PFSK-1 (cell line): Measurements from ENCODE around the gene KIFC1.

Experiments used
- FOXP2 ChIP-seq: optimal IDR thresholded peaks from 2 replicates; pipeline ENCODE3; 2011; ENCODE audit warnings: borderline replicate concordance, control low read depth, inconsistent platforms; ENCODE audit not compliant: insufficient read depth; ENCODE audit errors: extremely low read length, extremely low read depth
- POLR2AphosphoS5 ChIP-seq: IDR thresholded peaks from 2 replicates; pipeline ENCODE4 v1.6.1; 2012; ENCODE audit warnings: low read depth, mild to moderate bottlenecking, control low read depth, low read length, moderate library complexity
- SIN3A ChIP-seq: IDR thresholded peaks from 2 replicates; pipeline ENCODE4 v1.6.1; 2012; ENCODE audit warnings: mild to moderate bottlenecking, low read length, moderate library complexity, borderline replicate concordance; ENCODE audit not compliant: insufficient read depth
- TAF1 ChIP-seq: IDR thresholded peaks from 2 replicates; pipeline ENCODE4 v1.6.1; 2012; ENCODE audit warnings: low read length, control low read depth, borderline replicate concordance; ENCODE audit not compliant: insufficient read depth
- TF ChIP-seq, protein P1 (sequence below), 2 experiments: IDR thresholded peaks; 2 replicates each; pipeline versions ENCODE4 v1.6.1 to v1.8.0; 2011 to 2012; ENCODE audit warnings: low read depth in 2 of 2, low read length in 2 of 2, control low read depth in 1 of 2, inconsistent platforms in 1 of 2, mild to moderate bottlenecking in 1 of 2, moderate library complexity in 1 of 2; ENCODE audit not compliant: insufficient read depth in 1 of 2

The KIFC1 gene

DNA sequence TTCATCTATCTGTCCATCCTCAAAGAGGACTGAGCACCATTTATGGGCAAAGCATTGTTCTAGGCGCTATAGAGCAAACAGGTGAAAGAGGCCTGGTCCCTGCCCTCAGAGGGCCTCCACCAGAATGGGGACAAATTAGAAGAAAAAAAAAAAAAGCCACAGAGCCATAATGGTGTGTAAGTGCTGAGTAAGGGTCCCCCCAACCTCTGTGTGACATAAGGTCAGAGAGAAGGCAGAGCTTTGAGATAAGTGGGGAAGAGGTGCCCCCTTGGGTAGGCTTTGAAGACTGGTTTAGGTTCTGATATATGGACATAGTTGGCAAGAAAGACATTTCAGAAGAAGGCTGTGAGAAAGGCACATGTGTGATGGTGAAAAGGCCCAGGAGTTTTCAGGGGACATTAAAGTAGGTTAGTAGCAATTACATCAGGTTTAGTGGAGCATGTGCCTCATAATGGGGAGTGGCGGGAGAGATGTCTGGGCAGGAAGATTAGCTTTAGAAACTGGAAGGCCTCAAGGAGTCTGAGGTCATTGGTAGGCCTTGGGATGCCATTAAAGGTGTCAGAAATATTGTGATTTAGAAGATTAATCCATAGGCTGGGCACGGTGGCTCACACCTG, 47.5 kb downstream of the KIFC1 start:
- TF ChIP-seq SIN3A = no peak
- no peak for TF ChIP-seq TAF1
- TF ChIP-seq FOXP2 = no peak
- TF ChIP-seq POLR2AphosphoS5 = no peak
- TF ChIP-seq, protein P1, sequence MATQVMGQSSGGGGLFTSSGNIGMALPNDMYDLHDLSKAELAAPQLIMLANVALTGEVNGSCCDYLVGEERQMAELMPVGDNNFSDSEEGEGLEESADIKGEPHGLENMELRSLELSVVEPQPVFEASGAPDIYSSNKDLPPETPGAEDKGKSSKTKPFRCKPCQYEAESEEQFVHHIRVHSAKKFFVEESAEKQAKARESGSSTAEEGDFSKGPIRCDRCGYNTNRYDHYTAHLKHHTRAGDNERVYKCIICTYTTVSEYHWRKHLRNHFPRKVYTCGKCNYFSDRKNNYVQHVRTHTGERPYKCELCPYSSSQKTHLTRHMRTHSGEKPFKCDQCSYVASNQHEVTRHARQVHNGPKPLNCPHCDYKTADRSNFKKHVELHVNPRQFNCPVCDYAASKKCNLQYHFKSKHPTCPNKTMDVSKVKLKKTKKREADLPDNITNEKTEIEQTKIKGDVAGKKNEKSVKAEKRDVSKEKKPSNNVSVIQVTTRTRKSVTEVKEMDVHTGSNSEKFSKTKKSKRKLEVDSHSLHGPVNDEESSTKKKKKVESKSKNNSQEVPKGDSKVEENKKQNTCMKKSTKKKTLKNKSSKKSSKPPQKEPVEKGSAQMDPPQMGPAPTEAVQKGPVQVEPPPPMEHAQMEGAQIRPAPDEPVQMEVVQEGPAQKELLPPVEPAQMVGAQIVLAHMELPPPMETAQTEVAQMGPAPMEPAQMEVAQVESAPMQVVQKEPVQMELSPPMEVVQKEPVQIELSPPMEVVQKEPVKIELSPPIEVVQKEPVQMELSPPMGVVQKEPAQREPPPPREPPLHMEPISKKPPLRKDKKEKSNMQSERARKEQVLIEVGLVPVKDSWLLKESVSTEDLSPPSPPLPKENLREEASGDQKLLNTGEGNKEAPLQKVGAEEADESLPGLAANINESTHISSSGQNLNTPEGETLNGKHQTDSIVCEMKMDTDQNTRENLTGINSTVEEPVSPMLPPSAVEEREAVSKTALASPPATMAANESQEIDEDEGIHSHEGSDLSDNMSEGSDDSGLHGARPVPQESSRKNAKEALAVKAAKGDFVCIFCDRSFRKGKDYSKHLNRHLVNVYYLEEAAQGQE (IDR thresholded peaks at IDR 0.05; ENCODE audit: insufficient read depth in 1 of 2, low read depth in 2 of 2, low read length in 2 of 2) = no peak

DNA sequence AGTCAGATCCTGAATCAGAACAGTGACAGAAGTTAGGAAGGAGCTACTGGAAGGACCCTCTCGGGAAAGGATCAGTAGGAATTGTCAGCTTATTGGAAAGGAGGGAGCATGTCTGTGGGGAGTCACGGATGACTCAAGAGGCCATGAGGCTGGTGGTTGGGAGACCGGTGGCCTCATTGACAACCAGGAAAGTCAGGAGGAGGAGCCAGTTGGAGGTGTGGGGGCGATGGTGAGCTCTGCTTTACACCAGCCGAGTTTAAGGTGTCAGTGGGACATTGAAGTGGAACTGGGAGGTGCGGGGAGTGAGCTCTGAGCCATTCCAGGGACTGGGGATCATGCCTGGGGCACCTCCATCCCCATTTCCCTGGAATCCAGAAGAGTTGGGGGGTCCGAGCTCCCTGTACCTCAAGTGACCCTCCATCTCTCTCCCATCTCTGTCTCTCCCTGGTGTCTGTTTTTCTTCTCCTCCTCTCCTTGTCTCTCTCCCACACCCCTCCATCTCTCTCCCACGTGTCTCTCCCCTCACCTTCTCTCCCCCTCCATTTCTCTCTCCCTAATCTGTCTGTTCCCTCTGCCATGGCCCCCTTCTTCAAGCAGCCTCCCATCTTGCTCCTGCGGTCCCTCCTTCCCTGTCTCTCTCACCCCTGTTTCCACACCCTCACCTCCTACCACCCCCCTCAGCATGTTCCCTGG, 48.5 kb downstream of the KIFC1 start:
- no peak for TF ChIP-seq SIN3A
- TF ChIP-seq, protein P1 (IDR thresholded peaks at IDR 0.05; ENCODE audit: insufficient read depth in 1 of 2, low read depth in 2 of 2, low read length in 2 of 2) = no peak

DNA sequence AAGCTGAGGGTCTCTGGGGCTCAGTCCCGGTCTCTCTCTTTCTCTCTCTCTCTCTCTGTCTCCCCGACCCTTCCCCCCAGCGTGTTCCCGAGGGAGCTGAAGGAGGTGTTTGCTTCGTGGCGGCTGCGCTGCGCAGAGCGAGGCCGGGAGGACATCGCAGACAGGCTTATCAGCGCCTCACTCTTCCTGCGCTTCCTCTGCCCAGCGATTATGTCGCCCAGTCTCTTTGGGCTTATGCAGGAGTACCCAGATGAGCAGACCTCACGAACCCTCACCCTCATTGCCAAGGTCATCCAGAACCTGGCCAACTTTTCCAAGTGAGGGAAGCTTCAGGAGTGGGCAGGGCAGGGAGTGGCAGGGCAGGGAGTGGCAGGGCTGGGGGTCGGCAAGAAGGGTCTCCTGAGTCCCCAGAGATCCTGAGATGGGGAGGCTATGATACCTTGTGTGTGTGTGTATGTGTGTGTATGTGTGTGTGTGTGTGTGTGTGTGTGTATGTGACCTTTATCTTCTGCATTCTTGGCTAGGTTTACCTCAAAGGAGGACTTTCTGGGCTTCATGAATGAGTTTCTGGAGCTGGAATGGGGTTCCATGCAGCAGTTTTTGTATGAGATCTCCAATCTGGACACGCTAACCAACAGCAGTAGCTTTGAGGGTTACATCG, 49.2 kb downstream of the KIFC1 start:
- TF ChIP-seq POLR2AphosphoS5 = no peak
- no peak for TF ChIP-seq SIN3A
- no peak for TF ChIP-seq FOXP2
- TF ChIP-seq TAF1 = no peak
- TF ChIP-seq, protein P1 (IDR thresholded peaks at IDR 0.05; ENCODE audit: insufficient read depth in 1 of 2, low read depth in 2 of 2, low read length in 2 of 2) = no peak

DNA sequence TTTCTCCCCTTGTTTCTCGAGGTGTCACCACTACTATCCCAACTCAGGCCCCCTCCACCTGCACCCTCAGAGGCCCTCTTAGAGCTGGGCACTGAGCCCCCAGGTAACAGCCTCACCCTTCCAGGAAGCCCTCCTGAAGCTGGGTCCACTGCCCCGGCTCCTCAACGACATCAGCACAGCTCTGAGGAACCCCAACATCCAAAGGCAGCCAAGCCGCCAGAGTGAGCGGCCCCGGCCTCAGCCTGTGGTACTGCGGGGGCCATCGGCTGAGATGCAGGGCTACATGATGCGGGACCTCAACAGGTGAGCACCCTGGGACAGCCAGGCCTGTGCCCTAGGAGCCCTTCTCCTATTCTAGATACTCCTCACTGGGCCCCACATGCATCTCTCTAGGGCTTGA, 49.8 kb downstream of the KIFC1 start:
- TF ChIP-seq, protein P1 (IDR thresholded peaks at IDR 0.05; ENCODE audit: insufficient read depth in 1 of 2, low read depth in 2 of 2, low read length in 2 of 2) = no peak
- TF ChIP-seq SIN3A (no peak), POLR2AphosphoS5 (no peak), FOXP2 (no peak), TAF1 (no peak)
